Rectal smooth muscle tissue (tissue), 1 donor: ENCODE results near the gene HCN2.
"Not testable (repeated sequence)": the region's sequence is repeated elsewhere in the genome, so short reads cannot be mapped to it uniquely, and the experiment has no call there.

Experiments used
- H3K27ac ChIP-seq: one replicate; pipeline ENCODE4 v1.7.0; 2013; ENCODE audit warnings: low read depth, low read length, inconsistent platforms
- H3K27me3 ChIP-seq: one replicate; pipeline ENCODE4 v1.7.0; 2013; ENCODE audit warnings: low read length; ENCODE audit not compliant: control insufficient read depth, insufficient read depth
- H3K36me3 ChIP-seq: one replicate; pipeline ENCODE4 v1.7.0; 2013; ENCODE audit warnings: low read length; ENCODE audit not compliant: control insufficient read depth, insufficient read depth
- H3K4me1 ChIP-seq: one replicate; pipeline ENCODE4 v1.7.0; 2013; ENCODE audit warnings: low read length; ENCODE audit not compliant: control insufficient read depth, insufficient read depth
- H3K4me3 ChIP-seq: one replicate; pipeline ENCODE4 v1.7.0; 2013; ENCODE audit warnings: low read length
- H3K9ac ChIP-seq: one replicate; pipeline ENCODE4 v1.7.0; 2013; ENCODE audit warnings: low read length

HCN2 gene

DNA sequence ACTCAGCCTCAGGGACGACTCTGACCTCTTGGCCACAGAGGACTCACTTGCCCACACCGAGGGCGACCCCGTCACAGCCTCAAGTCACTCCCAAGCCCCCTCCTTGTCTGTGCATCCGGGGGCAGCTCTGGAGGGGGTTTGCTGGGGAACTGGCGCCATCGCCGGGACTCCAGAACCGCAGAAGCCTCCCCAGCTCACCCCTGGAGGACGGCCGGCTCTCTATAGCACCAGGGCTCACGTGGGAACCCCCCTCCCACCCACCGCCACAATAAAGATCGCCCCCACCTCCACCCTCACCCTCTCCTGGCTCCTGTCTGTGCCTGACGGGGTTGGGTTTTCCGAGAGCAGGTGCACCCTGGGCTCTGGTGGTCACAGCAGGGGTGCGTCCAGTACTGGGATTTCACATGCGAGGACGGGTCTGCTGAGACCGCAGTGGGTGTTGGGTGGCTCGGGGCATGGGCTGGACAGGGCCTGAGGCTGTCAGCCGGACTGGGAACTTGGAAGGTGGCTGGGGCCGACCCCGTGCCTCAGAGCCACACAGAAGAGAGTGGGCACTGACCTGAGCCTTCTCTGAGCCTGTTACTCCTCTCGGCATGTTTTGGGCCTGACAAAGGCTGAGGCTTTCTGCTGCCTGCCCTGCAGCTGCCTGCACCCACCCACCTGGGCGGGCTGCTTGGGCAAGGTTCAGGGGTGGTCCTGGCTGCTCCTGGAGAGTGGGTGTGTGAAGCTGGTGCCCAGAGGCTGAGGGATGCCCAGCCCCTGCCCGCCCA lies 6.3 kb upstream of the HCN2 start:
- H3K36me3 ChIP-seq, result peaks cover 23% of the 10 kb centered on the region

DNA sequence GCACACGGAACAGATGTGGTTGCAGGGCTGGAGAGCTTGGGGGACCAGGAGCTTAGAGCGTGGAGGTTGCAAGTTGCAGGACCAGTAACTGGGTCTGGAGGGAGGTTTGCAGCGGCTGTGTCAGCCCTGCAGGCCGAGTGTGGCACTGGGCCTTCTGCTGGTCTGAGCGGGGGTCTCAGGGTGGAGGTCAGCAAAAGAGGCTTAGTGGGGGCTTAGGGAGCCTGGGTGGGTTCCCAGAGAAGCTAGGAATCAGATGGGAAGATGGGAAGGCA lies 5.8 kb upstream of the HCN2 start:
- no peak overlapping the region for H3K9ac ChIP-seq
- peaks cover 7% of the 10 kb centered on the region for H3K27me3 ChIP-seq
- H3K4me3 ChIP-seq, result no peak overlapping the region
- H3K4me1 ChIP-seq, result no peaks in the 10 kb centered on the region
- peaks cover 23% of the 10 kb centered on the region for H3K36me3 ChIP-seq
- no peak overlapping the region for H3K27ac ChIP-seq

More for the DNA sequence above, 6.3 kb upstream of the HCN2 start:
- Histone ChIP-seq H3K27ac (no peak overlapping the region), H3K27me3 (peaks cover 2% of the 10 kb centered on the region), H3K9ac (no peak overlapping the region), H3K4me1 (no peaks in the 10 kb centered on the region), H3K4me3 (no peak overlapping the region)

DNA sequence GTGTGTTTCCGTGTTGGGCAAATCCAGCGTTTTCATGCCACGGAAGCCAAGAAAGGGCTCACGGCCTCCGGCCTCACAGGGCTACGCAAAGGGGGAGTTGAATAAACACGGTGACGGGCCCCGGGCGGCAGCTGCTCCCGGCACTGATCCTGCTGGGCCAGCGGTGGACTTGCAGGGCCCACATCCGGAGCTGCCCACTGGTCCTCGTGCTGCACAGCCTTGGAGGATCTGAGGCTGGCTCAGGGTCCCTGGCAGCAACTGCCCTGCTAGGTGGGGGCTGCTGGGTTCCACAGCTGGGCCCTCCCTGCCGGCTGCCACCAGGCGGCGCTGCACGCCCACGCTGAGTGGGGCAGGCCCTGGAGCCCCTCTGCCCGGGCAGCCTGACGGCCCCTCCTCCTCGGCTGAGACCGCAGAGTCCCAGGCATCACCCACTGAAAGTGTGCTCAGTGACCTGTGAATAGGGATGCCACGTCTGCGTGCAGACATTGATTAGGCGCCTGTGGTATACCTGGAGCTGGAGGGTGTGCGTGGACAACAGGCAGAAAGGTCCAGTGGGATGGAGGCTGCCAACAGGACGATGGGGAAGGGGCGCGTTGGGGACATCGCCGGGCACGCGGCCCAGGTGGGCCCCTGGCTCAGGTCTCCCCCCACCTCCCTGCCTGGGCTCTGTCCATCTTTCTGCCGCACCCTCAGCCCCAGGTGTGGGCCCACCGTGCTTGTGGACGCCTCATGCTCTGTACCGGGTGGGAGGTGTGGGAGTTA lies 5.3 kb upstream of the HCN2 start:
- H3K27ac ChIP-seq, result no peak overlapping the region
- no peaks in the 10 kb centered on the region for H3K4me1 ChIP-seq
- no peak overlapping the region for H3K9ac ChIP-seq

DNA sequence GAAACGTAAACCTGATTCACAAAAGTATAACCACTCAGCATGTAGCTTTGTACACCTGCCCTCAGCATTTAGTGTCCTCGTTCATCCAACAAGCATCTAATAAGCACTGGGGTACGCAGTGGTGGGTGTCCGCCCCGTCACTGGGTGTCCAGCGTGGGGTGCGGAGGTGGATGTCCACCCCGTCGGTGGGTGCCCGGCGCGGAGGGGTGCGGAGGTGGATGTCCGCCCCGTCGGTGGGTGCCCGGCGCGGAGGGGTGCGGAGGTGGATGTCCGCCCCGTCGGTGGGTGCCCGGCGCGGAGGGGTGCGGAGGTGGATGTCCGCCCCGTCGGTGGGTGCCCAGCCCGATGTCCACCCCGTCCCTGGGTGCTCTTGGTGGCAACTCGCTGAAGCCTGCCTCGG lies 4.5 kb upstream of the HCN2 start:
- H3K36me3 ChIP-seq, result peaks cover 17% of the 10 kb centered on the region
- H3K27me3 ChIP-seq, result peaks cover 11% of the 10 kb centered on the region
- H3K4me1 ChIP-seq, H3K27ac ChIP-seq, H3K4me3 ChIP-seq, H3K9ac ChIP-seq: not testable (repeated sequence)

More for the DNA sequence above, 5.3 kb upstream of the HCN2 start:
- Histone ChIP-seq H3K27me3 (peaks cover 11% of the 10 kb centered on the region), H3K36me3 (peaks cover 22% of the 10 kb centered on the region), H3K4me3 (no peak overlapping the region)

DNA sequence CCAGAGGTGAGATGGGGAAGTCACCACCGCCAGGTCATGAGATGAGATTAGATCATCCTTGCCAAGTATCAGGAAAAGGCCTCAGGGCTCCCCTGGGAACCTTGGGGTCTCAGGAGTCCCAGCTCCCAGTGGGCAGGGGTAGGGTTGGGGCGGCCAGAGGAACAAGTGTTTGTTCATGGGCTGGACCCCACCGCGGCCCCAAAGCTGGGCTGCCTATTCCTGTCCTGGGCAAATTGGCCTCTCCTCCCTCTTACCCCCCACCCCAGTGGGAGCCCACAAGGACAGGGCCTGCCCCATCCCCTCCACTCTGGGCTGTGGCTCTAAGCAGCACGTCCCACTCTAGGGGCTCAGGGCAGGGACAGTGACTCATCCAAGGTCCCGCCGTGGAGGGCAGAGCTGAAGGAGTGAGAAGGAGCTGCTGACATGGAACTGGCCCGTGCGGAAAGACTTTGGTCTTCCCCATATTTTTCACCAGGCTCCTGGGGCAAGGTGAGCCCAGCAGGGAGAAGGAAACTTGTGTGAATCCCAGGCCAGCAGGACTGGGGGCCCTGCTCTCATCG lies 4.0 kb upstream of the HCN2 start:
- H3K4me1 ChIP-seq, result no peaks in the 10 kb centered on the region
- H3K27ac ChIP-seq, result no peak overlapping the region
- H3K27me3 ChIP-seq, result peaks cover 12% of the 10 kb centered on the region
- no peak overlapping the region for H3K9ac ChIP-seq
- H3K36me3 ChIP-seq, result peaks cover 14% of the 10 kb centered on the region
- no peak overlapping the region for H3K4me3 ChIP-seq

DNA sequence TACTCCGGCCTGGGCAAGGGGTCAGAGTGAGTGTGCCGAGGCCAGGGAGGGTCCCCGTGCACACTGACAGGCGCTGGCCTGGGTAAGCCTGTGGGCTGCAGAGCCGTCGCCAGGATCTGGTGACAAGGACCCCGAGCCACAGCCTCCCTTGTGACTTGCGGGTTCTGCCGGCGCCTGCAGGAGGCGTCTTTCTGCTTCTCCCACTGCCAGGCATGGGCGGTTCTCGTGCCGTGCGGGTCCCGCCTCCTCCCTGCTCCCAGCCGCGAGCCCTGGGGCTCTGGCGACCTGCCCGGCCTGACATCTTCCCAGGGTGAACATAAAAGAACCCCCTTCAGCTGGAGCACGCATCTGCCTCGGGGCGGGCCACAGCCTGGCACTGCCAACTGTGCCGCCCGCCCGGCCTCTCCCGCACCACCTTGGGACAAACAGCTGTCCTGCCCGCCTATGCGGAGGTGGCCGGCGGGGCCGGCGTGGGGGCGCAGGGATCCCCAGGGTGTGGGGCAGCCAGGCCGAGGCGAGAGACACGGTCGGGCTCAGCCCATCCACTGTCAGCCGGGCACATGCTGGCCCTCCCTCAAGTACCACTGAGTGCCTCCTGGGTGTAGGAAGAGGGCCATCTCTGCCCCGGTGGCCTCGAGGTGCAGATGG lies 1.5 kb upstream of the HCN2 start:
- peaks cover 4% of the 10 kb centered on the region for H3K36me3 ChIP-seq
- H3K4me1 ChIP-seq, result no peaks in the 10 kb centered on the region
- H3K4me3 ChIP-seq, result no peak overlapping the region
- no peak overlapping the region for H3K27ac ChIP-seq
- H3K27me3 ChIP-seq, result peaks cover 26% of the 10 kb centered on the region
- no peak overlapping the region for H3K9ac ChIP-seq

DNA sequence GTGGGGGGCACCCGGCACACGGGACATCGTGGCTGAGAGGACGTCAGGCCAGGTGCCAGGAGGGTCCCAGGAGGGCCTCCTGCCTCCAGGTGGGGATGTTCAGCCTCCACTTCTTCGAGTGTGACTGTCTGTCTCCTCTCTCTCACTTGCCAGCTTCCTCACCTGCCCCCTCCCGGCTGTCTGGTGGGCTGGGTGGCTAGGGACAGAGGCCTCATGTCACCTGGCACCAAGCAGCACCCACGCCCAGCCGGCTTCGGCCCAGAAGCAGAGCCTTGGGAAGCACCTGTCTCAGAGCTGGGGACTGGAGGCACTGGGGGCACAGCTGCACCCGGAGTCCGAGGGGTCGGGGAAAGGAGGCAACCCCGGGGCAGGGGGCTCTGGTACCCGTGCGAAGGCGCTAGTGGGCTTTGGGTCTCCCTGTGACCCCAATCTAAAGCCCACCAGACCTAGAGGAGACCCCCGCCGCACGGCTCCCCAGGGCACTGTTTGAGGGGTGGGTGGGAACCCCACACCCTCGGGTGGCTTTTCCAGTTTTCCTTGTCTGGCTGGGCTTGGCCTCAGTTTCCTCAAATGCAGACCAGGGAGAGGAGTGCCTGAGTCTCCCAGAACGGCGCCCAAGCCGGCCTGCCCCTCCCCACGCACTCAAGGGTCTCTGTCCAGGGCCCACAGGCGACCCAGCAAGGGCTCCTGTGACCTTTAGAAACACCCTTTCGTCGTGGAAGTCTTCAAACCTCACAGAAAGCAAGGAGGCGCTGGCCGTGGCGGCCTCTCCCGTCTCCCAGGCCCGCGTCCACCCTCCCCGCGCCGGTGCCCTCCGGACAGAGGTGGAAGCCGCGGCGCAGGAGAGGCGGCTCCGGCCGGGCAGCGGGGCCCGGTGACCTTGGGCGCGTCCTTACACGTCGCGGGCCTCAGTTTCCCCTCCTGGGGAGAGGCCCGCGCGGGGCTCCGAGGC lies 664 bp upstream of the HCN2 start:
- H3K4me1 ChIP-seq, result no peaks in the 10 kb centered on the region
- H3K27ac ChIP-seq, result no peak overlapping the region
- H3K9ac ChIP-seq, result no peak overlapping the region
- peaks cover 26% of the 10 kb centered on the region for H3K27me3 ChIP-seq
- no peak overlapping the region for H3K4me3 ChIP-seq
- H3K36me3 ChIP-seq, result no peaks in the 10 kb centered on the region

DNA sequence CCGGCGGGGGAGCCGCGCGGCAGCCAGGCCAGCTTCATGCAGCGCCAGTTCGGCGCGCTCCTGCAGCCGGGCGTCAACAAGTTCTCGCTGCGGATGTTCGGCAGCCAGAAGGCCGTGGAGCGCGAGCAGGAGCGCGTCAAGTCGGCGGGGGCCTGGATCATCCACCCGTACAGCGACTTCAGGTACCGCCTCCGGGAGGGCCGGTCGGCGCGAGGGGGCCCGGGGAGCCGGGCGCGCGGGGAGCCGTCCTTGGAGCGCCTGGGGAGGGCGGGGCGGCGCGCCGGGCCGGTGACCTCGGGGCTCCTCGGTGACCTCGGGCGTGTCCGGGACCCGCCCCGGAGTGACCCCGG lies 690 bp downstream of the HCN2 start:
- no peak overlapping the region for H3K9ac ChIP-seq
- peaks cover 24% of the 10 kb centered on the region for H3K27me3 ChIP-seq
- H3K27ac ChIP-seq, result no peak overlapping the region
- no peaks in the 10 kb centered on the region for H3K36me3 ChIP-seq
- H3K4me3 ChIP-seq, result no peak overlapping the region
- H3K4me1 ChIP-seq, result no peaks in the 10 kb centered on the region

DNA sequence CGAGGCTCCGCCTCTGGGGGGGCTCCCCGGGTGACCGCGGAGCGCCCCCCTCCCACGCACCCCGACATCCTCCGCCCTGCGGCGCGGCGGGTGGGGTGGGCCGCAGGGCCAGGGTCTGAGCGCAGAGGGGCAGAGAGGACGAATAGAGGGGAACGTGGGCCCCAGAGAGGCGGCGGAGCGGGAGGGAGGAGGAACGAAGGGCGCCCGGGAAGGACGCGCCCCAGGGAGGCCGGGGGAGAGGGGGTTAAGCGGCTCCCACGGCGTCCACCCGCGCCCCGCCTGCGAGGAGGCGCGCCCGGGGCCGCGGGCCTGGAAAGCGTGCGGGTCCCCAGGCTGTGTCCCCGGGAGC lies 1.0 kb downstream of the HCN2 start:
- H3K4me1 ChIP-seq, result no peaks in the 10 kb centered on the region
- peaks cover 24% of the 10 kb centered on the region for H3K27me3 ChIP-seq
- H3K9ac ChIP-seq, result no peak overlapping the region
- no peak overlapping the region for H3K4me3 ChIP-seq
- no peak overlapping the region for H3K27ac ChIP-seq
- no peaks in the 10 kb centered on the region for H3K36me3 ChIP-seq

DNA sequence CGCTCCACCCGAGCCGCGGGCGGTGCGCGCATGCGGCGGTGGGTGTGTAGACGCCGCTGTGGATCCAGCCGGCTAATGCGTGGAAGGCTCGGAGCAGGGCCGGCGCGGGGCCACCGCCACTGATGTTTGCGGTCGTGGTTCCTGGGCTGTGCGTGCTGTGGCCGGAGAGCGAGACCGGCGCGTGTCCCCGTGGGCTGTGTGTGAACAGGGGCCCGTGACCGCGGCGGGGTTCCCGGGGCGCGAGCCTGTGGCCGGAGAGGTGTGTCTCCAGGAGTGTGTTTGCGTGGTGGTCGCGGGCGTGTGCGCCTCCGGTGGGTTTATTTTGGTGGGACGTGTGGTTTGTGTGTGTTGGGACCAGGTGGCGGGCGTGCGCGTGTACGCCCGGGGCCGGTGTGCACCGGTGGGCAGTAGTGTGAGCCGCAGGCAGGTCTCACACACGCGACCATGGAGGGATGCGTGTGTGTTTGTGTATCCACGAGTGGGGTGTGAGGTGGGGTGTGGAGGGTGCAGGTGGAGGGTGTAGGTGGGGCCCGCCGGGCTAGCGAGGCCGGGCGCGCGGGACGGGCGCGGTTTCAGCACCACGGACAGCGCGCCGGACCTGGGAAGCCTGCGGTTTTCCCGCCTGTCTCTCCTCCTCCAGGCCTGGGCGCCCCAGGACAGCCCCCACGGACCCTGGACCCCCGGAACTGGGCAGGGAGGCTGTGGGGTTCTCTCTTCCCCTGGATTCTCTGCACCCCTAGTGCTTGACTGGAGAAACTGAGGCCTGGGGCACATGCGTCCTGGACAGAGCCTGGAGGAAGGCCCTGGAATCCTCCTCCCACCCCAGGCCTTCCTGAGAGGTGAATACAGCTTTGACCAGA lies 1.6 kb downstream of the HCN2 start:
- H3K4me3 ChIP-seq, result no peak overlapping the region
- H3K36me3 ChIP-seq, result no peaks in the 10 kb centered on the region
- no peaks in the 10 kb centered on the region for H3K4me1 ChIP-seq
- no peak overlapping the region for H3K27ac ChIP-seq
- H3K27me3 ChIP-seq, result peaks cover 24% of the 10 kb centered on the region
- no peak overlapping the region for H3K9ac ChIP-seq

DNA sequence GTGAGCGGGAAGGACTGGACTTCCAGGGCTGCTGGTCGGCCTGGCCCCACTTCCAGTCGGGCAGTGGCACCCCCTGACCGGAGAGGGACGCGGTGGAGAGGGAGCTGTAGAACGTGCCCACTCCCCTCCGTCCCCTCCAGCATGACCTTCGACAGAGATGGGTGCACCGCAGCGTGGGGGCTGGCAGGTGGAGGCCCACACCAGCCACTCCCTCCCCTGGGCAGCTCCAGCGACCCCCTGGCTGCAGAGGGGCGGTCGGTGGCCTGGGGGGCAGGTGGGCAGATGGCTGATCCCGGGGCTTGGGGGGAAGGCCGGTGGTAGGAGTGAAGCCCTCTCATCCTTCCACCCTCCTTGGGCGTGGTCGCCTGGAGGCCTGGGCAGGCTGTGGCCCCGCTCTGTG lies 2.4 kb downstream of the HCN2 start:
- Histone ChIP-seq H3K4me1 (no peaks in the 10 kb centered on the region), H3K4me3 (no peak overlapping the region), H3K9ac (no peak overlapping the region), H3K36me3 (no peaks in the 10 kb centered on the region), H3K27ac (no peak overlapping the region), H3K27me3 (peaks cover 24% of the 10 kb centered on the region)
